Measurements from ENCODE around the gene PSME2.

PSME2 gene

DNA sequence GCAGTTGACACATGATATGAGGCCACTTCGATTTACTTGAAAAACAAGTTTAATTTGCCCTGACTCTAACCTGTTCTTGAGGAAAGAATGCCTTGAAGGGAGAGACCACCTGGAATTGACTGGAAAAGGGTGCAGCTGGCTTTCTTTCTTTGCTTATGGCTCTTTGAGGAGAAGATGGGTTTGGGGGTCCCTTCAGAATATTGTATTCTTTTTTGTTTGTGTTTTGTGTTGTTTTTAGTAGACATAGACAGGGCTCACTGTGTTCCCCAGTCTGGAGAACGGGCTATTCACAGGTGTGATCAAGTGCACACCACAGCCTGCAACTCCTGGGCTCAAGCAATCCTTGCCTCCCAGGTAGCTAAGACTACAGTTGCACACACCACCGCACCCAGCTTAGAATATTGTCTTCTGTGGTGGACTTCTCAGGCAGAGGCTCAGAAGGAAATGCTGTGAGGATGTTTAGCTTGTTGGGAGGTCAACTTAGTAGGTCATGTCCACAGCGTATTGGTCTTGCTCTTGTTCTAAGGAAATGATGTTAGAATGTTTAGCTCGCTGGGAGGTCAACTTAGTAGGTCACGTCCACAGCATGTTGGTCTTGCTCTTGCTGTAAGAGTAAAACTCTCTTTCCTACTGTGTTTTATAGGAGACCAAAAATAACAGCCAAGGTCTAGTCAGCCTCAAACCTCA, 30.1 kb downstream of the PSME2 start:
- no peak overlapping the region for H3K27ac ChIP-seq (replicated peaks)
- TF ChIP-seq CTCF (IDR thresholded peaks at IDR 0.05; ENCODE audit: insufficient read depth, low read length) (no peak), REST (IDR thresholded peaks at IDR 0.05; ENCODE audit: insufficient replicate concordance, low read depth) (no peak), POLR2AphosphoS5 (IDR thresholded peaks at IDR 0.05; ENCODE audit: low read depth) (no peak), SPI1 (IDR thresholded peaks at IDR 0.05; ENCODE audit: borderline replicate concordance, low read depth) (no peak), GABPA (IDR thresholded peaks at IDR 0.05; ENCODE audit: low read depth) (no peak)
- H3K4me3 ChIP-seq (replicated peaks; ENCODE audit: insufficient read depth, low read length): peak overlapping the region; percentile 88
- DNase-seq (ENCODE audit: low read depth in 1 of 2, low spot score in 1 of 2): no peak
- H3K27me3 ChIP-seq (ENCODE audit: insufficient read depth, poor library complexity, severe bottlenecking): no peaks in the 10 kb centered on the region

- Histone ChIP-seq H3K27me3 (ENCODE audit: insufficient read depth, poor library complexity, severe bottlenecking) (no peaks in the 10 kb centered on the region), H3K4me3 (replicated peaks; ENCODE audit: insufficient read depth, low read length) (peak overlapping the region; percentile 88), H3K27ac (replicated peaks) (peak overlapping the region; percentile 97)
- TF ChIP-seq REST (IDR thresholded peaks at IDR 0.05; ENCODE audit: insufficient replicate concordance, low read depth) (no peak), GABPA (IDR thresholded peaks at IDR 0.05; ENCODE audit: low read depth) (no peak), SPI1 (IDR thresholded peaks at IDR 0.05; ENCODE audit: borderline replicate concordance, low read depth) (no peak), POLR2AphosphoS5 (IDR thresholded peaks at IDR 0.05; ENCODE audit: low read depth) (no peak), CTCF (IDR thresholded peaks at IDR 0.05; ENCODE audit: insufficient read depth, low read length) (no peak)
- no peak for DNase-seq (ENCODE audit: low read depth in 1 of 2, low spot score in 1 of 2)
Measured at GRCh38 chr14:24115422-24116127, 30.8 kb downstream of the PSME2 start.

DNA sequence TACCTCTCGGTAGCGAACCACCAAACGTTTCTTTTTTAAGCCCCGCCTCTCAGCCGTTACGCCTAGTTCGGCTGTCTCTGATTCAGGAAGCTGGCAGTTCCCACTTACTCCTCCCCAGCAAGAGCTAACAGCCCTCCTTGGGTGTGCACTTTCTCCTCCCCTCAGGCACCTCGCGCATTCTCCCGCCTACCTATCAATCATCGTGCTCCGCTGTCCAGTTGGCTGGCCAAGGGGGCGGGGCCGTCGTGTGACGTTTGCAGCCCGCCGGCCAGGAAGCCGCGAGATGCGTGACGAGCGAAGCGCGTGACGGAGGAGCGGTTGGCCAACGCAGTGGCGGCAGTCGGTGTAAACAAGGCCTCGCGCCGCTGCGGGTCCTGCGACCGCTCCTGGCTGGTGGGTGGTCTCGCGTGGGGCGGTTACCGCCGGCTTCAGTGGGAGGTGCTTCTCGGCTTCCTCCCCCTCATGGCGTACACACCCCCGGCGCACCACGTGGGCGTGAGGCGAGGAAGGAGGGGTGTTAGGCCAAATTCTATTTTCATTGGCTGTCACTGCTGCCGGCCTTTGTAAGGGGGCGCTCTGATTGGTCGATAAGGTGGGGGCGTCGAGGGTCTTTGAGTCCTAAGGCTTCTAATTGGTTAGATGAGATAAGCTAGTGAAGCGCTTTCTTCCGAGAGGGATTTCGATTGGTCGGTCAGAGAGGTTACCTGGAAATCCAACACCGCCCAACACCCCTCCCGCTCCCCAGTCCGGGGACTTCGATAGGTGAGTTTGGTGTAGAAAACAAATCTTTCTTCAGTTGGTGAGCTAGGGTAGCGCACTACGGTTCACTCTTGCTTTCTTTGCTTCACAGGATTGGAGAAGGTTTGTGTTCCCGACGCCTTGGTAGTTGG, 31.6 kb downstream of the PSME2 start, which contains the start of the genes DCAF11 and NRL:
TSS of gene DCAF11 (plus strand) at position 246 of the 890 bp plus-strand sequence. CDS start 818 bp downstream, outside the sequence.
TSS of gene NRL (minus strand) at position 418 of the 890 bp plus-strand sequence. CDS start 32,101 bp downstream, outside the sequence.
- TF ChIP-seq POLR2AphosphoS5 (IDR thresholded peaks at IDR 0.05; ENCODE audit: low read depth) (peak; percentile 72; the same call in 1 of the 2 replicates), SPI1 (IDR thresholded peaks at IDR 0.05; ENCODE audit: borderline replicate concordance, low read depth) (peak; percentile 26; the same call in 1 of the 2 replicates), REST (IDR thresholded peaks at IDR 0.05; ENCODE audit: insufficient replicate concordance, low read depth) (no peak), CTCF (IDR thresholded peaks at IDR 0.05; ENCODE audit: insufficient read depth, low read length) (no peak), GABPA (IDR thresholded peaks at IDR 0.05; ENCODE audit: low read depth) (peak; percentile 19; the same call in 1 of the 2 replicates)
- DNase-seq (ENCODE audit: low read depth in 1 of 2, low spot score in 1 of 2): peak; percentile 99 to 100
- H3K27ac ChIP-seq (replicated peaks): peak within 1 kb of the TSS; percentile 97
- H3K4me3 ChIP-seq (replicated peaks; ENCODE audit: insufficient read depth, low read length): peak within 1 kb of the TSS; percentile 88
- H3K27me3 ChIP-seq (ENCODE audit: insufficient read depth, poor library complexity, severe bottlenecking): no peaks in the 10 kb centered on the region
